Muscle layer of duodenum (tissue), 2 donors: ENCODE results near the gene SLC1A2.

Experiments
- H3K27ac ChIP-seq: one replicate; pipeline ENCODE4 v1.7.0; 2013; ENCODE audit warnings: mild to moderate bottlenecking, low read length
- H3K27me3 ChIP-seq: one replicate; pipeline ENCODE4 v1.7.0; 2013; ENCODE audit warnings: low read depth, mild to moderate bottlenecking, control low read depth, low read length
- H3K36me3 ChIP-seq, 2 donors: one replicate each; pipeline ENCODE4 v1.7.0; 2013; ENCODE audit warnings: low read length in 2 of 2, control low read depth in 1 of 2, mild to moderate bottlenecking in 1 of 2; ENCODE audit not compliant: insufficient read depth in 2 of 2, control insufficient read depth in 1 of 2
- H3K4me1 ChIP-seq, 2 donors: one replicate each; pipeline ENCODE4 v1.7.0; 2013; ENCODE audit warnings: low read length in 2 of 2, mild to moderate bottlenecking in 2 of 2, control low read depth in 1 of 2, moderate library complexity in 1 of 2; ENCODE audit not compliant: insufficient read depth in 2 of 2, control insufficient read depth in 1 of 2
- H3K4me3 ChIP-seq, 2 donors: one replicate each; pipeline ENCODE4 v1.7.0; 2013; ENCODE audit warnings: low read length in 2 of 2, low read depth in 1 of 2, mild to moderate bottlenecking in 1 of 2
- H3K9me3 ChIP-seq, 2 donors: one replicate each; pipeline ENCODE4 v1.7.0; 2013; ENCODE audit warnings: low read length in 2 of 2, control low read depth in 1 of 2, mild to moderate bottlenecking in 1 of 2; ENCODE audit not compliant: control insufficient read depth in 1 of 2
- donor health status: healthy.

Gene SLC1A2

GRCh38 chr11:35275786-35276170 lies 143.6 kb downstream of the SLC1A2 start:
- Histone ChIP-seq H3K27ac (peak overlapping the region; percentile 14), H3K4me3 (no peak overlapping the region), H3K4me1 (peaks cover 9 to 16% of the 10 kb centered on the region in 2 donors), H3K27me3 (no peaks in the 10 kb centered on the region), H3K9me3 (no peaks in the 10 kb centered on the region), H3K36me3 (no peaks in the 10 kb centered on the region)

DNA sequence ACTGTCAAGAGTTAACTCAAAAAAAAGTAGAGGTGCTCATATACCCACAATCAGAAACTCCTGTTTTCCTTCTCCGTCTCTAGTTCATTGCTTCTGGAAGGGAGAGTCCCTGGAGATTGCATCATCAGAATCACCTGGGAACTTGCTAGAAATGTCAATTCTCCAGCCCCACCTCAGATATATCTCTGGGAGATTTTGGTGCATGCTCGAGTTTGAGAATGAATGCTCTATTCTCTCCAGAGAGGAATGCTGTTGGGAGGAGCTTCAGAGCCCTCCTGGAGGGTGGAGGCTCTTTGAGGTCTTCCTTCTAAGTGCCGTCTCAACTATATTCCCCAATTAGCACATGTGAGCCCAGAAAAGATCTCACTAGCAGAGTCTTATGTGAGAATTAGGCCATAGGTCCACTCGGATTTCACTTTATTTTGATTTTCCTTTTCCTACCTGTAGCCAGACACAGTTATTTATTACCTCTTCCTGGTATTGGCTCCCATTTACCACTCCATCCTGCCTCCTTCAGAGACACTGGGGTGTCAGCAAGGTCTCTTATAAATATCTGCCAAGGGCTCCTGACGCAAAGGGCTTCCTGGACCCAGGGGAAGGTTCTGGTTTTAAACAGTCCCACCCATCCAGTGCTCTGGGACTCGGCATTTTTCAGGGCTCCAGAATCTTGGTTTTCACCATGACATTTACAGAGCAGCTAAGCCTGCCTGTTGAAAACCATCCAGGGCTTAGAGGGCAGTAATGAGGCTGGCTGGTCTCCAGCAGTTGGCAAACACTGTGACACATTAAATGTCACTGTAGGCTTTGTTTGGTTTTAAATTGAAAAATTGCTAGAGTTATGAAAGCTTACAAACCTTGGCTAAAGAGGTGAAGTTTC lies 144.2 kb downstream of the SLC1A2 start:
- H3K4me1 ChIP-seq, result peaks cover 9 to 16% of the 10 kb centered on the region in 2 donors
- peak overlapping the region; percentile 19 for H3K27ac ChIP-seq
- no peaks in the 10 kb centered on the region for H3K36me3 ChIP-seq
- no peaks in the 10 kb centered on the region for H3K27me3 ChIP-seq
- no peaks in the 10 kb centered on the region for H3K9me3 ChIP-seq
- H3K4me3 ChIP-seq, result peak overlapping the region in 1 of 2 donors; percentile 12

DNA sequence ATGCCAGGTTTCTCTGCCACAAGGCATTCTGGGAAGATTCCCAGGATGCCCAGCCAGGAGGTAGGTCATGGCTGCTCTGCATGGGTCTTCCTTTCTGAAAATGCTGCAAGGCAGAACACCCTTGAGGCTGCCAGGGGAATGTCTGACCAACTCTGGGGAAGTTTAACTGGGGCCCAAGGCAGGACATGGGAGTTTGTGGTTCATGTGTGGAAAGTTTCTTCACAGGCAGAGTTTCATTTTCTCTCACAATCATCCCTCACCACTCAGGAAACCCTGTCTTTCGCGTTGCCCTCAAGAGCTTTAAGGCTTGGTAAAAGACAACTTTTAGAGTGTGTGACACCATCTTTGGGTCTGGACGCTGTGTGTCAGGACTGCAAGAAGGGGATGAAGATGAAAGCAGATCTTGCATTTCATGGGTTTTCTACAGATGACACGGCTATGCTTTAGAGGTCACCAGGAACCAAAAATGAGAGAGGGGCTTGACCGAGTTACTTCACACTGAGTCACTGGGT lies 146.9 kb downstream of the SLC1A2 start:
- peaks cover 9 to 16% of the 10 kb centered on the region in 2 donors for H3K4me1 ChIP-seq
- H3K27me3 ChIP-seq, result no peaks in the 10 kb centered on the region
- no peaks in the 10 kb centered on the region for H3K9me3 ChIP-seq
- H3K4me3 ChIP-seq, result no peak overlapping the region
- H3K36me3 ChIP-seq, result no peaks in the 10 kb centered on the region
- H3K27ac ChIP-seq, result no peak overlapping the region

DNA sequence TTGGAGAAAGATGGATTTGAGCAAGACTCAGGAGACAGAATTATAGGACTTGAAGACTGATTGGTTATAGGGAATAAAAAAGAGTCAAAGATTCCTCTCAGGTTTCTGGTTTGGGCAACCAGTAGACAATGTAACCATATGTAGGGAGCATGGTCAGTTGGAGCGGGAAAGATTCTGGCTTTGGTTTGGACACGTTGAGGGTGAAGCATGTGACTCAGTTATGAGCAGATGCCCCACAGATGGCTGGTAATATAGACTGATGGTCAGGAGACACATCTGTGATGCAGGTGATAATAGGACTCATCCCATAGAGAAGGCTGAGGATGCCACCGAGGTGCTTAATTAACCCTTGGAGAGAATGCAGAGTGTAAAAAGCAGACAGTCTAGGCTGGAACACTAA lies 148.3 kb downstream of the SLC1A2 start:
- Histone ChIP-seq H3K36me3 (no peaks in the 10 kb centered on the region), H3K27me3 (no peaks in the 10 kb centered on the region), H3K9me3 (no peaks in the 10 kb centered on the region), H3K4me1 (peaks cover 9 to 13% of the 10 kb centered on the region in 2 donors), H3K27ac (no peak overlapping the region), H3K4me3 (no peak overlapping the region)

- peaks cover 5 to 6% of the 10 kb centered on the region in 2 donors for H3K4me1 ChIP-seq
- no peaks in the 10 kb centered on the region for H3K9me3 ChIP-seq
- no peak overlapping the region for H3K27ac ChIP-seq
Measured at GRCh38 chr11:35270342-35270741, 149.0 kb downstream of the SLC1A2 start.

DNA sequence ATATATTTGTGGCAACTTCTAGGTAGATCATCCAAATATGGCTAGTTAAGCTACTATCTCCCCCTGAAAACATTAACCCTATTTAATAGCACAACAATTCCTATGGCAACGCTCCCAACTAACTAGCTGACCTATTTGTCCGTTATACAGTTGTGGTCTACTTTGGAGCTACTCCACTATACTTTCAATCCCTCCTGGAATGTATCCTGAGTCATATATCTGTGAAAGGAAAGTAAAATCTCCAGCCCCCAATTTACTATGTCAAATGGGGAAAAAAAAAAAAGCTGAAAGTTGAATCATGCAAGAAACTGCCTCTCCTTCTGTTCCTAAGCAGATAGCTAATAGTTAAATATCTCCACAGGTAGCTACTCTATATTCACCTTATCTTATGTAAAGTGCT lies 151.9 kb downstream of the SLC1A2 start:
- Histone ChIP-seq H3K36me3 (no peaks in the 10 kb centered on the region), H3K27me3 (no peaks in the 10 kb centered on the region), H3K9me3 (no peaks in the 10 kb centered on the region), H3K4me3 (no peak overlapping the region), H3K4me1 (no peaks in the 10 kb centered on the region), H3K27ac (no peak overlapping the region)

More at GRCh38 chr11:35270342-35270741, 149.0 kb downstream of the SLC1A2 start:
- H3K27me3 ChIP-seq, result no peaks in the 10 kb centered on the region
- no peak overlapping the region for H3K4me3 ChIP-seq
- no peaks in the 10 kb centered on the region for H3K36me3 ChIP-seq

DNA sequence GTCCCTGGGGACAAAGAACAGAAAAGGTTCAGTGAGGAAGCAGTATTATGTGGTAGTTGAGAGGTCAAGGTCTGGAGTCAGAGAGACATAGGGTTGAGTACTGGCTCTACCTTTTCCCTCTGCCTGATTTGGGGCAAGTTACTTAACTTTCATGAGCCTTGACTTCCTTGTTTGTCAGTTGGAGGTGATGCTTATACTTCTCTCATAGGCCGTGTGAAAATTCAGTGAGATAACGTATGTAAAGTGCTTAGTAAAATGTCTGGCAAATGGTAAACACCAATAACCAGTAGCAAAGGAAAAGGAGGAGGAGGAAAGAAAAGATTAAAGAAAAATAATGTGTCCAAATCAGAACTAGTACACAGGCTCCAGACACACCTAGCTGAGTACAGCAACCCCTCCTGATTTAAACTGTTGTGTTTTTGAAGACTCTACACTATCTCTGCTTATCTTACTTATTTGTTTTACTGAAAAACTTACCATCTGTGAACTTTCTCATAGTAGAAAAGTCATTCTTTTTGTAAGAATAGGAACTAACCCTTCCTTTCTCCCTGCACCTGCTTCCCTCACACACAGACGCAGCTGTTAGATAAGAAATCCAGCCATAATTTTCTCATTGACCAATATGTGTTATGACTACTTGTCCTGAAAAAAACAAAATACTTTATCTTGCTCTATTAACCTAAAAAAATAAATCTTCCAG lies 153.5 kb downstream of the SLC1A2 start:
- Histone ChIP-seq H3K27me3 (no peaks in the 10 kb centered on the region), H3K36me3 (no peaks in the 10 kb centered on the region), H3K9me3 (no peaks in the 10 kb centered on the region), H3K4me3 (no peak overlapping the region), H3K4me1 (no peaks in the 10 kb centered on the region), H3K27ac (no peak overlapping the region)

GRCh38 chr11:35262735-35263134 lies 156.6 kb downstream of the SLC1A2 start:
- Histone ChIP-seq H3K27me3 (no peaks in the 10 kb centered on the region), H3K9me3 (no peaks in the 10 kb centered on the region), H3K4me1 (peaks cover 0 to 6% of the 10 kb centered on the region in 2 donors), H3K4me3 (no peak overlapping the region), H3K36me3 (no peaks in the 10 kb centered on the region), H3K27ac (no peak overlapping the region)

- no peaks in the 10 kb centered on the region for H3K27me3 ChIP-seq
- H3K4me3 ChIP-seq, result no peak overlapping the region
- peaks cover 0 to 6% of the 10 kb centered on the region in 2 donors for H3K4me1 ChIP-seq
- no peaks in the 10 kb centered on the region for H3K36me3 ChIP-seq
- no peak overlapping the region for H3K27ac ChIP-seq
- H3K9me3 ChIP-seq, result no peaks in the 10 kb centered on the region
Measured at GRCh38 chr11:35262056-35262455, 157.3 kb downstream of the SLC1A2 start.

- no peaks in the 10 kb centered on the region for H3K9me3 ChIP-seq
- no peak overlapping the region for H3K27ac ChIP-seq
- H3K27me3 ChIP-seq, result no peaks in the 10 kb centered on the region
- no peak overlapping the region for H3K4me3 ChIP-seq
- H3K36me3 ChIP-seq, result no peaks in the 10 kb centered on the region
- H3K4me1 ChIP-seq, result peaks cover 0 to 6% of the 10 kb centered on the region in 2 donors
Measured at GRCh38 chr11:35261197-35261596, 158.2 kb downstream of the SLC1A2 start.

- peaks cover 0 to 6% of the 10 kb centered on the region in 2 donors for H3K4me1 ChIP-seq
- no peak overlapping the region for H3K4me3 ChIP-seq
- no peaks in the 10 kb centered on the region for H3K9me3 ChIP-seq
- no peak overlapping the region for H3K27ac ChIP-seq
- H3K36me3 ChIP-seq, result no peaks in the 10 kb centered on the region
- no peaks in the 10 kb centered on the region for H3K27me3 ChIP-seq
Measured at GRCh38 chr11:35260342-35260985, 158.9 kb downstream of the SLC1A2 start.
